Karpas-422 (cell line): ENCODE results near the gene EIF4H. TPM values are rescaled to one million over a fixed set of nuclear protein-coding genes. Genes with fewer than 3 reads are reported as not detected.

ENCODE experiments used
- DNase-seq: peaks from one replicate; pipeline ENCODE4 v3.0.0-alpha.2; 2015
- H2AFZ ChIP-seq: fragments of 200-600 bp; sonication (generic); 2 replicates; pipeline ENCODE4 v1.6.1; 2014; ENCODE audit warnings: antibody characterized with exemption, low read length, mixed read lengths
- H3K27ac ChIP-seq: fragments of 200-600 bp; sonication (generic); 2 replicates; pipeline ENCODE4 v1.5.1; 2014; ENCODE audit warnings: mild to moderate bottlenecking, low read length, moderate library complexity
- H3K27me3 ChIP-seq: fragments of 200-600 bp; sonication (generic); 2 replicates; pipeline ENCODE4 v1.6.1; 2014; ENCODE audit warnings: low read length, mixed read lengths
- H3K36me3 ChIP-seq: fragments of 200-600 bp; sonication (generic); 2 replicates; pipeline ENCODE4 v1.6.1; 2014; ENCODE audit warnings: low read length, mixed read lengths; ENCODE audit not compliant: insufficient read depth
- H3K4me1 ChIP-seq: fragments of 200-600 bp; sonication (generic); 2 replicates; pipeline ENCODE4 v1.6.1; 2014; ENCODE audit warnings: mild to moderate bottlenecking, low read length, mixed read lengths
- H3K4me2 ChIP-seq: fragments of 200-600 bp; sonication (generic); 2 replicates; pipeline ENCODE4 v1.6.1; 2014; ENCODE audit warnings: low read length, low read depth, mild to moderate bottlenecking; ENCODE audit not compliant: poor library complexity, severe bottlenecking
- H3K4me3 ChIP-seq: fragments of 200-600 bp; sonication (generic); 2 replicates; pipeline ENCODE4 v1.5.1; 2014; ENCODE audit warnings: mild to moderate bottlenecking, antibody characterized with exemption, low read length, mixed read lengths
- H3K79me2 ChIP-seq: fragments of 200-600 bp; sonication (generic); 2 replicates; pipeline ENCODE4 v1.6.1; 2014; ENCODE audit warnings: mild to moderate bottlenecking, low read length, mixed read lengths
- H3K9ac ChIP-seq: fragments of 200-600 bp; sonication (generic); 2 replicates; pipeline ENCODE4 v1.6.0; 2014; ENCODE audit warnings: low read length
- H3K9me2 ChIP-seq: fragments of 200-600 bp; sonication (generic), shearing (Covaris generic); replicated peaks from 2 replicates; pipeline ENCODE4 v1.6.0; 2014; ENCODE audit warnings: mild to moderate bottlenecking, low read length, moderate library complexity; ENCODE audit not compliant: insufficient read depth
- H3K9me3 ChIP-seq: fragments of 300-700, 200-600 bp; sonication (generic); 2 replicates; pipeline ENCODE4 v1.6.1; 2014; ENCODE audit warnings: low read length, mixed read lengths
- H4K20me1 ChIP-seq: fragments of 200-600 bp; sonication (generic); 2 replicates; pipeline ENCODE4 v1.6.1; 2014; ENCODE audit warnings: mild to moderate bottlenecking, antibody characterized with exemption, low read length, low read depth; ENCODE audit not compliant: insufficient read depth
- small RNA-seq: library from RNA; depleted of rRNA; stranded (forward); fragments of <200 nt; gene quantifications from one replicate; pipeline ENCODE3, GENCODE V24; 2014
- total RNA-seq: library from RNA; depleted of rRNA; stranded (reverse); fragments of >200 nt; shearing (Covaris generic); gene quantifications from 2 replicates; pipeline ENCODE4 v1.2.3, GENCODE V29; 2014; ENCODE audit warnings: low replicate concordance; rRNA removed

The EIF4H gene
- total RNA-seq, 1 experiment from 2014 or later = 200 TPM

- no peak overlapping the region for H3K4me3 ChIP-seq
- no peaks in the 10 kb centered on the region for H3K79me2 ChIP-seq
- no peaks in the 10 kb centered on the region for H3K9me2 ChIP-seq
- peaks cover 33% of the 10 kb centered on the region for H3K4me1 ChIP-seq
- peaks cover 52% of the 10 kb centered on the region for H3K36me3 ChIP-seq
- DNase-seq = no peak
- no peak overlapping the region for H3K9ac ChIP-seq
- no peak overlapping the region for H3K27ac ChIP-seq
- H3K9me3 ChIP-seq = no peaks in the 10 kb centered on the region
- H2AFZ ChIP-seq = no peak overlapping the region
- no peaks in the 10 kb centered on the region for H4K20me1 ChIP-seq
- no peaks in the 10 kb centered on the region for H3K27me3 ChIP-seq
- H3K4me2 ChIP-seq = no peak overlapping the region
Observed at GRCh38 chr7:74240482-74240881, 66.3 kb downstream of the EIF4H start.

- Histone ChIP-seq H3K4me3 (peak overlapping the region; percentile 35; the same call in 1 of the 2 replicates), H3K36me3 (peaks cover 50% of the 10 kb centered on the region), H3K9ac (peak overlapping the region; percentile 19), H2AFZ (no peak overlapping the region), H3K9me3 (no peaks in the 10 kb centered on the region), H3K9me2 (no peaks in the 10 kb centered on the region), H3K27me3 (no peaks in the 10 kb centered on the region), H3K27ac (peak overlapping the region; percentile 46), H3K4me1 (peaks cover 29% of the 10 kb centered on the region), H3K4me2 (peak overlapping the region; percentile 49), H4K20me1 (no peaks in the 10 kb centered on the region; the same call in 1 of the 2 replicates), H3K79me2 (no peaks in the 10 kb centered on the region)
- no peak for DNase-seq
Observed at GRCh38 chr7:74242122-74242443, 67.9 kb downstream of the EIF4H start.

- no peak overlapping the region for H3K9ac ChIP-seq
- no peak overlapping the region for H2AFZ ChIP-seq
- no peaks in the 10 kb centered on the region for H3K9me2 ChIP-seq
- H3K79me2 ChIP-seq = peaks cover 7% of the 10 kb centered on the region; the same call in 1 of the 2 replicates
- H3K27me3 ChIP-seq = no peaks in the 10 kb centered on the region
- no peaks in the 10 kb centered on the region for H3K9me3 ChIP-seq
- H3K27ac ChIP-seq = no peak overlapping the region
- H3K4me3 ChIP-seq = no peak overlapping the region
- no peak for DNase-seq
- H4K20me1 ChIP-seq = no peaks in the 10 kb centered on the region; the same call in 1 of the 2 replicates
- H3K4me1 ChIP-seq = peaks cover 24% of the 10 kb centered on the region
- H3K36me3 ChIP-seq = peaks cover 42% of the 10 kb centered on the region
- no peak overlapping the region for H3K4me2 ChIP-seq
Observed at GRCh38 chr7:74246497-74246896, 72.3 kb downstream of the EIF4H start.

Small RNA genes lying within 50 kb of the gene (small RNA-seq; reads per million reads assigned to genes)
- 2.2 reads per million, percentile 55 among the genes with 10 or more reads in this experiment for gene MIR590

Other genes starting within 250 kb of the EIF4H start
- not detected in 2 replicates for gene ELN, start 146.2 kb upstream of the EIF4H start, total RNA-seq
- gene LIMK1, start 90.6 kb upstream of the EIF4H start, total RNA-seq = 44.7 and 56.2 TPM in 2 replicates
- 2.3 and 10.5 TPM in 2 replicates for gene LAT2, start 35.6 kb downstream of the EIF4H start, total RNA-seq
- 18.9 and 27.3 TPM in 2 replicates for gene RFC2, start 80.0 kb downstream of the EIF4H start, total RNA-seq
- gene CLIP2, start 115.1 kb downstream of the EIF4H start, total RNA-seq = 0.76 TPM in 1 of 2 replicates, not detected in the other